ENCODE data around the gene LOXHD1.

DNA sequence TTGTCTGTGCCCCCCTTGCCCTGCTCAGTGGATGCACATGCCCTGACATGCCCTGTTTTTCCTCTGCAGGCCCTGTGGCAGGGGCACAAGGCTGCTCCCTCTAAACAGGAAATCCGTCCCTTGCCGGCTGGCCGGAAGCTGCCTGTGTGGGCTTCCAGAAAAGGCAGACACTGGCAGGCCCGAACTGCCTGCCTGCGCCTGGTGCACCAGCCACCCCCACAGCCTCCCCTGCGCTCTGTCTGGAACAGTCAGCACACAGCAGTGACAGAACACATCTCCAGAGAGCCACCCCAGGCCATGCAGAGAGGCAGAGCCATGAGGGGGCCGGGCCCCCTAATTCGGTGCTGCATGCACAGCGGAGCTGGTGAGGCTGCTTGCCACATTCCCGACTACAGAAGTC, 33.5 kb downstream of the LOXHD1 start:
- TF ChIP-seq, protein P1, sequence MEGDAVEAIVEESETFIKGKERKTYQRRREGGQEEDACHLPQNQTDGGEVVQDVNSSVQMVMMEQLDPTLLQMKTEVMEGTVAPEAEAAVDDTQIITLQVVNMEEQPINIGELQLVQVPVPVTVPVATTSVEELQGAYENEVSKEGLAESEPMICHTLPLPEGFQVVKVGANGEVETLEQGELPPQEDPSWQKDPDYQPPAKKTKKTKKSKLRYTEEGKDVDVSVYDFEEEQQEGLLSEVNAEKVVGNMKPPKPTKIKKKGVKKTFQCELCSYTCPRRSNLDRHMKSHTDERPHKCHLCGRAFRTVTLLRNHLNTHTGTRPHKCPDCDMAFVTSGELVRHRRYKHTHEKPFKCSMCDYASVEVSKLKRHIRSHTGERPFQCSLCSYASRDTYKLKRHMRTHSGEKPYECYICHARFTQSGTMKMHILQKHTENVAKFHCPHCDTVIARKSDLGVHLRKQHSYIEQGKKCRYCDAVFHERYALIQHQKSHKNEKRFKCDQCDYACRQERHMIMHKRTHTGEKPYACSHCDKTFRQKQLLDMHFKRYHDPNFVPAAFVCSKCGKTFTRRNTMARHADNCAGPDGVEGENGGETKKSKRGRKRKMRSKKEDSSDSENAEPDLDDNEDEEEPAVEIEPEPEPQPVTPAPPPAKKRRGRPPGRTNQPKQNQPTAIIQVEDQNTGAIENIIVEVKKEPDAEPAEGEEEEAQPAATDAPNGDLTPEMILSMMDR (IDR thresholded peaks at IDR 0.05) = no peak
- no peak for TF ChIP-seq EP300 (IDR thresholded peaks at IDR 0.05)
